ENCODE results near the gene STX18. TPM values are rescaled to one million over a fixed set of nuclear protein-coding genes. Genes with fewer than 3 reads are reported as not detected.
A peak's percentile ranks its signal among the peaks of the same experiment; 100 is the strongest.
"Not testable (repeated sequence)": the region's sequence is repeated elsewhere in the genome, so short reads cannot be mapped to it uniquely, and the experiment has no call there.

STX18 gene
- total RNA-seq, 1 donor from 2014 or later: 21.1 TPM

DNA sequence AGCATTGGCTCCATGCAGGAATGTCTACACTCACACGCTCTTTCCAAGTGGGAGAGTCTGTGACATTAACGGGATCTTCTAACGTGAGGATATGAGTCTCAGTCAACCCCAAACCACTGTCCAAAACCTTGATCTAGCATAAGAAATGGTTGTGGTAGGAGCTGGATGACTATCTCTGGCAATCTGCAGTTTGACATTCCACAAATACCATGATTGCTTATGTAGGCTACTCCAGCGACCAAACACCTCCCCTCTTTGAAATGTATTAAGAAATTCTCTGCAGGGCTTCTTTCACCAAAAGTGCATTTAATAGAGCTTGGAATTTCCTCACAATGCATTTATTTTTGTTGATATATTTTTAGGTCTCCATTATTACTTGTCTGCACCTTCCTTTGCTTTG, 14.1 kb upstream of the STX18 start:
- Mint-ChIP-seq H3K4me1 (ENCODE audit: low read depth) (peaks cover 60% of the 10 kb centered on the region), H3K27ac (ENCODE audit: unreplicated experiment) (no peak overlapping the region)

DNA sequence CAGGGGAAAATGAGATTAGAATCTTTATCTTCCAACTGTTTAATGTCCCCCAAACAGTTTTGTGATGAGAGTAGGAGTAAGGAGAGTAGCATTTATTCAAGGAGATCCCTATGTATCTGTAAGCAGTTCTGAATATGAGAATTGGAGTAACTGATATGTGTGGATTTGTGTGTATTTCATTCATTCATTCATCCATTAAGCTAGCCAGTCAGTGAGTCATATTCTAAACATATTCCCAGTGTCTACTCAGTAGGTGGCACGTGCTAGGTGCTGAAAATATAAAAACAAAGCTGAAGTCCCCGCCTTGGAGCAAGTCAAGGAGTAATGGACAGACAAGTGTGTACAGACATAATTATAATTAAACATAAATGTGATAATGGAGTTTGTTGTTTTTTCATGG, 12.4 kb upstream of the STX18 start:
- peaks cover 43% of the 10 kb centered on the region for H3K4me1 Mint-ChIP-seq (ENCODE audit: low read depth)

More for the DNA sequence above, 14.1 kb upstream of the STX18 start:
- TF ChIP-seq, protein P1, sequence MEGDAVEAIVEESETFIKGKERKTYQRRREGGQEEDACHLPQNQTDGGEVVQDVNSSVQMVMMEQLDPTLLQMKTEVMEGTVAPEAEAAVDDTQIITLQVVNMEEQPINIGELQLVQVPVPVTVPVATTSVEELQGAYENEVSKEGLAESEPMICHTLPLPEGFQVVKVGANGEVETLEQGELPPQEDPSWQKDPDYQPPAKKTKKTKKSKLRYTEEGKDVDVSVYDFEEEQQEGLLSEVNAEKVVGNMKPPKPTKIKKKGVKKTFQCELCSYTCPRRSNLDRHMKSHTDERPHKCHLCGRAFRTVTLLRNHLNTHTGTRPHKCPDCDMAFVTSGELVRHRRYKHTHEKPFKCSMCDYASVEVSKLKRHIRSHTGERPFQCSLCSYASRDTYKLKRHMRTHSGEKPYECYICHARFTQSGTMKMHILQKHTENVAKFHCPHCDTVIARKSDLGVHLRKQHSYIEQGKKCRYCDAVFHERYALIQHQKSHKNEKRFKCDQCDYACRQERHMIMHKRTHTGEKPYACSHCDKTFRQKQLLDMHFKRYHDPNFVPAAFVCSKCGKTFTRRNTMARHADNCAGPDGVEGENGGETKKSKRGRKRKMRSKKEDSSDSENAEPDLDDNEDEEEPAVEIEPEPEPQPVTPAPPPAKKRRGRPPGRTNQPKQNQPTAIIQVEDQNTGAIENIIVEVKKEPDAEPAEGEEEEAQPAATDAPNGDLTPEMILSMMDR (IDR thresholded peaks at IDR 0.05): no peak
- H3K9me3 Mint-ChIP-seq (ENCODE audit: low read depth): no peaks in the 10 kb centered on the region
- DNase-seq (ENCODE audit: low spot score): no peak
- H3K27me3 Mint-ChIP-seq (ENCODE audit: low read depth): no peaks in the 10 kb centered on the region
- H3K4me3 Mint-ChIP-seq (ENCODE audit: unreplicated experiment): no peak overlapping the region
- peaks cover 4% of the 10 kb centered on the region for H3K36me3 Mint-ChIP-seq (ENCODE audit: low read depth)

DNA sequence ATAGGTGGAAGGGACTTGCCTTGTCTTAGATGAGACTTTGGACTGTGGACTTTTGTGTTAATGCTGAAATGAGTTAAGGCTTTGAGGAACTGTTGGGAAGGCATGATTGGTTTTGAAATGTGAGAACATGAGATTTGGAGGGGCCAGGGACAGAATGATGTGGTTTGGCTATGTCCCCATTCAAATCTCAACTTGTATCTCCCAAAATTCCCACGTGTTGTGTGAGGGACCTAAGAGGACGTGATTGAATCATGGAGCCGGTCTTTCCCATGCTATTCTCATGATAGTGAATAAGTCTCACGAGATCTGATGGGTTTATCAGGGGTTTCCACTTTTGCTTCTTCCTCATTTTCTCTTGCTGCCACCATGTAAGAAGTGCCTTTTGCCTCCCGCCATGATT, 10.2 kb upstream of the STX18 start:
- H3K36me3 Mint-ChIP-seq (ENCODE audit: low read depth): peaks cover 20% of the 10 kb centered on the region
- peaks cover 31% of the 10 kb centered on the region for H3K4me1 Mint-ChIP-seq (ENCODE audit: low read depth)
- not testable (repeated sequence) for DNase-seq (ENCODE audit: low spot score); H3K9me3 Mint-ChIP-seq (ENCODE audit: low read depth); H3K27ac Mint-ChIP-seq (ENCODE audit: unreplicated experiment); H3K4me3 Mint-ChIP-seq (ENCODE audit: unreplicated experiment); H3K27me3 Mint-ChIP-seq (ENCODE audit: low read depth)

More for the DNA sequence above, 12.4 kb upstream of the STX18 start:
- Mint-ChIP-seq H3K9me3 (ENCODE audit: low read depth) (peaks cover 2% of the 10 kb centered on the region), H3K27ac (ENCODE audit: unreplicated experiment) (no peak overlapping the region), H3K27me3 (ENCODE audit: low read depth) (no peaks in the 10 kb centered on the region), H3K4me3 (ENCODE audit: unreplicated experiment) (no peak overlapping the region), H3K36me3 (ENCODE audit: low read depth) (peaks cover 13% of the 10 kb centered on the region)
- no peak for DNase-seq (ENCODE audit: low spot score)
- TF ChIP-seq, protein P1 (IDR thresholded peaks at IDR 0.05): no peak

DNA sequence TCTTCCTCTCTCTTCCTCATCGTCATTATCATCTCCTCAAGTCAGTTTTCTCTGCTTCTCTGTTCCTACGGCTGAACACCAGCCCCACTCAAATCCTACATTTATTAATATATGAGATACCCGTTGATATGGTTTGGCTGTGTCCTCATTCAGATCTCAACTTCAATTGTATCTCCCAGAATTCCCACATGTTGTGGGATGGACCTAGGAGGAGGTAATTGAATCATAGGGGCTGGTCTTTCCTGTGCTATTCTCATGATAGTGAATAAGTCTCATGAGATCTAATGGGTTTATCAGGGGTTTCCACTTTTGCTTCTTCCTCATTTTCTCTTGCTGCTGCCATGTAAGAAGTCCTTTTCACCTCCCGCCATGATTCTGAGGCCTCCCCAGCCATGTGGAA, 8.3 kb upstream of the STX18 start:
- H3K27ac Mint-ChIP-seq (ENCODE audit: unreplicated experiment); H3K9me3 Mint-ChIP-seq (ENCODE audit: low read depth); DNase-seq (ENCODE audit: low spot score); H3K27me3 Mint-ChIP-seq (ENCODE audit: low read depth); H3K4me3 Mint-ChIP-seq (ENCODE audit: unreplicated experiment): not testable (repeated sequence)
- Mint-ChIP-seq H3K4me1 (ENCODE audit: low read depth) (peaks cover 13% of the 10 kb centered on the region), H3K36me3 (ENCODE audit: low read depth) (peaks cover 23% of the 10 kb centered on the region)

DNA sequence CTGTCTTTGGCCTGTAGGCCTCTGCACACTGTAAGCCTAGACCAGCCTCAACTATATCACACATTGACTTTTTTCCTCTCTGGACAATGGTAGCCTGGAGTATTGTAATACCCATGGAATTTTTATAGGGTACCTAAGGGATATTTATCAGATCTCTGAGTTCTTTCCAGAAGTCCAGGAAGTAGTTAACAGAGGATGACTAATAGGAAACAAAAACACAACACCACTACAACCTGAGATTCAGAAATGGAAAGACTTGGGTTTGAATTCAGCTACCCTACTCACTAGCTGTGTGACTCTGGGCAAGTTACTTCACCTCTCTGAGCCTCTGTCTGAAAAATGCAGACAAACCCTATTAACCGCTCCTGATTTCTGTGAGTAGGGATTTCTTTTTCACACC, 7.7 kb upstream of the STX18 start:
- no peak for DNase-seq (ENCODE audit: low spot score)
- no peak overlapping the region for H3K27ac Mint-ChIP-seq (ENCODE audit: unreplicated experiment)
- H3K27me3 Mint-ChIP-seq (ENCODE audit: low read depth): no peaks in the 10 kb centered on the region
- H3K4me3 Mint-ChIP-seq (ENCODE audit: unreplicated experiment): no peak overlapping the region
- peaks cover 2% of the 10 kb centered on the region for H3K9me3 Mint-ChIP-seq (ENCODE audit: low read depth)
- H3K4me1 Mint-ChIP-seq (ENCODE audit: low read depth): peaks cover 7% of the 10 kb centered on the region
- TF ChIP-seq, protein P1 (IDR thresholded peaks at IDR 0.05): no peak
- H3K36me3 Mint-ChIP-seq (ENCODE audit: low read depth): peaks cover 23% of the 10 kb centered on the region

DNA sequence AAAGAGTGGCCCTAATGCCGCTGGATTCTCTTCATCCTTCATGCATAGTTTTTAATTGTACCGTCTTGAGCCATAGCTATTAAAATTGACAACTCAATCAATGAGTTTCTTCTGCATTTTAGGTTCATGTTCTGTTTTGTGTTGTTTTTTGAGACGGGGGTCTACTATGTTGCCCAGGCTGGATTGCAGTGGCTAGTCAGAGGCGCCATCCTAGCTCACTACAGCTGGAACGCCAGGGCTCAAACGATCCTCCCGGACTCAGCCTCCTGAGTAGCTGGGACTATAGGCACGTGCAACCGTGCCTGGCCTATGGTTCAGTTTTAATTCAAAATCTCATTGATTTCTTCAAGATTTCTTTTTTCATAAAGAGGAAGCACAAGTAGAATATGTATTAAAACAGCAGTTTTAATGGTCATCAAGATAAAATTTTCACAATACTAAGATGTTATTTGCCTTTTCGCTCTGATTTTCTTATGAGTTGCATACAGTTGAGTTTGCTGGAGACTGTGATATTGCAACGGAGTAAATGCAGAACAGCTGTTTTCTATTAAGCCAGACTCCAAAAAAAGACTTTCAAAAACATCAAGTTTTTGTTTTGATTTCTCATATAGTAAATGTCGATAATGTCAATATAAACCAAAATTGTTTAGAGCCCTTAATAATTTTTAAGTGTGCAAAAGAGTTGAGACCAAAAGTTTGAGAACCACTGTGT, 1.1 kb upstream of the STX18 start:
- Mint-ChIP-seq H3K4me3 (ENCODE audit: unreplicated experiment) (peak overlapping the region; percentile 96), H3K27me3 (ENCODE audit: low read depth) (no peaks in the 10 kb centered on the region), H3K4me1 (ENCODE audit: low read depth) (peaks cover 37% of the 10 kb centered on the region), H3K9me3 (ENCODE audit: low read depth) (no peaks in the 10 kb centered on the region), H3K27ac (ENCODE audit: unreplicated experiment) (no peak overlapping the region), H3K36me3 (ENCODE audit: low read depth) (peaks cover 9% of the 10 kb centered on the region)
- TF ChIP-seq, protein P1 (IDR thresholded peaks at IDR 0.05): no peak
- DNase-seq (ENCODE audit: low spot score): no peak
